HG03565 (cell line): Measurements from ENCODE around the gene SPRYD7.
A peak's percentile ranks its signal among the peaks of the same experiment; 100 is the strongest.
"Not testable (repeated sequence)": the region's sequence is repeated elsewhere in the genome, so short reads cannot be mapped to it uniquely, and the experiment has no call there.

Experiments
- ATAC-seq: cut with Tn5 transposase; IDR thresholded peaks from one replicate; pipeline ENCODE4 v1.9.1; 2021; ENCODE audit warnings: mild to moderate bottlenecking, moderate library complexity; ENCODE audit not compliant: unreplicated experiment

SPRYD7 gene, protein sequence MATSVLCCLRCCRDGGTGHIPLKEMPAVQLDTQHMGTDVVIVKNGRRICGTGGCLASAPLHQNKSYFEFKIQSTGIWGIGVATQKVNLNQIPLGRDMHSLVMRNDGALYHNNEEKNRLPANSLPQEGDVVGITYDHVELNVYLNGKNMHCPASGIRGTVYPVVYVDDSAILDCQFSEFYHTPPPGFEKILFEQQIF

DNA sequence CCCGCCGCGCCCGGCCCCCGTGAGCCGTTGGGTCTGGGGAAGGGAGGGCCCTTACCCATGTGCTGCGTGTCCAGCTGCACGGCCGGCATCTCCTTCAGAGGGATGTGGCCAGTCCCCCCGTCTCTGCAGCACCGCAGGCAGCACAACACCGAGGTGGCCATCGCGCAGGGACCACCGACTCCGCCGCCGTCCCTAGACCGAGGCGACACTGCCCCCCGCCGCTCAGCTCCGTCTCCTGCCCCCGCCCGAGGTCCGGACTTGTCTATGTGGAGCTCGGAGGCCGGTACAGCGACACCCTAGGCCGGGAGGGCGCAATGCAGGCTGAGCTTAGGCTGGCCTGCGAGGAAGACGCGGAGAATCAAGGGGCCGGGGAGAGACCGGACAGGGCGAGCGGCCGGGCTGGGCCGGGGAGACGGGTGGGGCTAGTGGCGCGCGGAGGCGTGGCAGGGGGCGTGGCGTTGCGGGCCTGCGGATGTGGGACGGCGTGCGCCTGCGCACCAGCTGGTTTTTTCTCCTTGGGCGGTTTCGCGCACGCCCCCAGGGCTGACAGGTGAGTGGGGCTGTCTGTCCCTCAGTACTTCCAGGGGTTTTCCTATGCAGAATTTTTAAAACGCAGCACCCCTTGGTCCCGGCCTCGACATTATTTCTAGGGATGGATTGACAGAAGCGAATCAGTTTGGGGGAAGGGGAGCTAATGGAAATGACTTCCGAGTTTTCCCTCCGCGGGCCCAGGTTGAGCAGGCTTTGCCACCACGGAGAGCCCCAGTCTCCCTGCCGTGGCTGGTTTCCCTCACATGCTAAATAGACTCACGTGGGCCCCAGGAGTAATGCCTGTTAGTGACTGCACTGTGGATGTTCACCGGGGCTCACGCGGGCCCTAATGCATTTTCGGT lies at the start of gene SPRYD7:
Gene SPRYD7, minus strand, starts transcription at position 266 of the 893 bp plus-strand sequence. Its CDS starts 105 bp downstream, at position 161.
- ATAC-seq, result peak; percentile 98

DNA sequence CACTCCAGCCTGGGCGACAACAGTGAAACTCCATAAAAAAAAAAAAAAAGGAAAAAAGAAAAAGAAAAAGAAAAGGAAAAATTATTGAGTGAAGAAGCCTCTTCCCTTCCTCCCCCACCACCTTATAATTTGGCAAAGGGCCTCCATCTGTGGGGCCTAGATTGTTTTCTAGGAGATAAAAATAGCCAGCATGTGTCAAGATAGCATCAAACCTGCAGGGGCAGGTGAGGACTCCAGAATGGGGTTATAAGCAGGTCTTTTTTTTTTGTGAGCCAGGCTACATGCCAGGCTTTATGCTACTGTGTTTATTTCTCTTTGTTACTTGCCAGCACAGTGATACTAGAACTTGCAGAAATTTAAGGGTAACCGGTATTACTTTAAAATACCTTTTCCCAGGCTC lies 49.0 kb upstream of the SPRYD7 start:
- no peak for ATAC-seq

DNA sequence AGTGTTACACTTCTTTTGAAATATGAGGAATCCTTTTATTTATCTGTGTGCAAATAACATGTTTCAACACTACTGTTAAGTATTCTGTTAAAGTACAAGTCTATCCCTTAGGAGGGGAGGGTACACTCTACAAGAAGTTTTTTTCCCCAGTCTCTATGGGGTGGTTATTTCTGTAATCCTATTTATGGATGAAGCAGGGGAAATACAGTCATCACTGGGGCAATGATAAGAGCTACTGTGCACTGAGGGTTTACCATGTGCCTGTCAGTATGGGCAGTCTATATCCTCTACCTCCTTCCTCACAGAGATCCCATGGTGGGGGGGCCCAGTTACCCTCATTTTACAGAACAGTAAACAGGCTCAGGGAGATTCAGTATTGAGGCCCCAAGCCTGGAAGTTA lies 44.1 kb upstream of the SPRYD7 start:
- ATAC-seq, result no peak

DNA sequence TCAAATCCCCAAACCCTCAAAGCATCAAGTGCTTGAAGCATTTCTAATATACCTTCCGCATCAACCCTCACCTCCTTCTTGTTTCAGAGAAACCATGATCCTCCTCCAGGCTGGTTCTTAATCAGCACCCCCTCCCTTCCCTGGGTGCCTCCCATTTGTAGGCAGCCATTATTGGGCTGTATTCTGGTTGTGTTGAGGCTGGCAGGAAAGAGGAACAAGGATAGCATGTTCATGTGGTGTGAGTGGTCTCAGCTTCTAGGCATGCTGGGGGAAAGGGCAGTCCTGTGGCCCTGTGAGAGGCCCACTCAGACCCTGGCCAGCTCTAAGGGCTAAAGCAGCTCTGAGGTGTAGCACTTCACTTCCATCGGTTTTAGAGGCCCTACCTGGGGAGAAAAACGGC lies 41.9 kb upstream of the SPRYD7 start:
- no peak for ATAC-seq

DNA sequence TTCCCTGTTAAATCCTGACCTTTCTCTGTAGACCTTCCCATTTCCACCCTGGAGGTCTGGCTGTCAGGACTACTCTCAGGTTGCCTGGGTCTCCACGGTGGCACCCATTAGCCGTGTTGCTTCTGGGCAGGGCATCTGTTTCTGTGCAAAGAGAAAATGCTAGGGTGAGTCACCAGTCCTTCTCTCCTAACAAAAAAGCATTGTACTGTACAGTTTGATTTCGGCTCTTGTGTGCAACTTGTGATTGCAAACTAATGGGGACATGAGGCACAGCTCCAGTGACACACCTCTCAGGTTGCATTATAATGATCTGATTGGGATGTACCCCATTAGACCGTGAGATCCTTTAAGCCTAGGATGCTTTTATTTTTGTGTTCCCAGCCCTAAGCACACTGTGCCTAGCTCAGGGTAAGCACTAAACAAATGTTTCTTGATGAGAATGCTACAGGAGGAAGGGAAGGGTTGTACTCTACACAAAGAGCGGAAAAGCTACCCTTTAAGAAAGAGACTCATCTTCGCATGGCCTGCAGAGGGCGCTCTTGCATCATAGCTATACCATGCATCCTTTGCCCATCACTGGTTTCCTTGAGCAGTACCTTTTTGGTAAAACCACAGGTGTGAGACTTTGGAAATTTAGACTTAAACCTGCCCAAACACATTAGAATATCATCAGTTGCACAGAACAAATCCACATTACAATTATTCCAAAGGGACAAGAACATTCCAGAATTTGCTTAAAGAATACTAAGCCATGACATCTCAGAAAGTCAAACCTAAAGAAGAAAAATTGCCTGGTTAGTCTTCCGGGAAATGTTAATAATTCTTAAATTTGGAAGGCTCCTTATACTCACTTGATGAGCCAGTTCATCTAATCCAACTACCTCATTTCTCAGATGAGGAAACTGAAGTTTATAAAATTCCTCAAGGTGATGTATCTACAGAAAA lies 40.4 kb upstream of the SPRYD7 start:
- peak; percentile 67 for ATAC-seq

DNA sequence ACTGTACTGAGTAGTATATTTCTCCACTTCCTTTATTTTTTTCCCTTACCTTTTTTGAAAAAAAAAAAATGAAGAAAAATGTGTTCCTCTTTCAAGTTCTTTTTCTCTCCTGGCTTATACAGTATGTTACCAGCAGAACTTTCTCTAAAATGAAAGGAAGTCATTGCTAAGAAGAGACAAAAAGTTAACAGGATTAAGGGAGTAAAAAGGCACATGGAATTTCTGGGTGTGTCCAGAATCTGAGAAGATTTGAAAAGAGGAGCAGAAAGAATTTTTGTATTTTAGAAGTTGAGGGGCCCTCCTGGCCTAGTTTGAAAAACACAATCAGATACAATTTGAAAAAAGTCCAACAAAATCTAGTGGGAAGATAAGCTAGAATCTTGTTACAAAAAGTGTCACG lies 39.7 kb upstream of the SPRYD7 start:
- ATAC-seq, result no peak

DNA sequence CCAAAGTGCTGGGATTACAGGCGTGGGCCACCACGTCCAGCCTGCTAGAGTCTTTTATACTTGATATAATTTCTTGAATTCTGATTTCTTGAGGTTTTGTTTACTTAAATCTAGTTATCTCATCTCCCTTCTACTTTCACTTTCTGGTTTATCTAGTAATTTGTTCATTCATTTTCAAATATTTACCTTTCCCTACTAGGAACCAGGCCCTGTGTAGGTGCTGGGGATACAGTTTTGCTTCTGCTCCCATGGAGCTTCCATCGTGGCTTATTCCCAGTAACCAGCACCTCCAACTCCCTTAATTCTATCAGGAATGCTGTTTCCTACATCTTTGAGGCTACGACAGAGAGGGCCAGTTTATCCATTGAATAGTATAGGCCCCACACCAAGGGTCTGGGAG lies 36.6 kb upstream of the SPRYD7 start:
- no peak for ATAC-seq

DNA sequence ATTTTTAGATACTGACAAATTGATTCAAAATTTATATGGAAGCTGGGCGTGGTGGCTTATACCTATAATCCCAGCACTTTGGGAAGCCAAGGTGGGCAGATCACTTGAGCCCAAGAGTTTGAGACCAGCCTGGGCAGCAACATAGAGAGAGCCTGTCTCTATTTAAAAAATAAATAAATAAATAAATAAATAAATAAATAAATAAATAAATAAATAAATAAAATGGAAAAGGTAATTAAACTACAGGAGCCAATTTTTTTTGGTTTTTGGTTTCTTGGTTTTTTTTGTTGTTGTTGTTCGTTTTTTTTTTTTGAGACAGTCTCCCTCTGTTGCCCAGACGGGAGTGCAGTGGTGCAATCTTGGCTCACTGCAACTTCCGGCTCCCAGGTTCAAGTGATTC lies 31.3 kb upstream of the SPRYD7 start:
- ATAC-seq, result no peak

DNA sequence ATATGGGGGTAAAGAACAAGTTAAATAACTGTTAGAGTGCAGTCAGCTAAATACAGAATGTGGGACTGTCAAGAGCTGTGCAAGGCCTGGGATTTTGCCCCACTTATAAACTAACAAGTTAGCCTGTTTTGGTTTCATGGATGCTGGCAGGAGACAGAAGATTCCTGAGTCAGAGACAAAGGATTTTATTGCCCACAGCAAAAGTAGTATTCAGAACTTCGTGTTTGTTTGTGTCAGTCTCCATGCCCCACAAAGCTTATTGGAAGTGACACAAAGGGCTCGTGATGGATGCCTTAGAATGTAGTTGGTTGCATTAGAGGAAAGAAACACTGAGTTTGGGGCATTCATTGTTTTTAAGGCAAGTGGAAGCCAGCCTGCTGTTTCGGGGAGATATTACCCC lies 22.2 kb upstream of the SPRYD7 start:
- ATAC-seq, result no peak

DNA sequence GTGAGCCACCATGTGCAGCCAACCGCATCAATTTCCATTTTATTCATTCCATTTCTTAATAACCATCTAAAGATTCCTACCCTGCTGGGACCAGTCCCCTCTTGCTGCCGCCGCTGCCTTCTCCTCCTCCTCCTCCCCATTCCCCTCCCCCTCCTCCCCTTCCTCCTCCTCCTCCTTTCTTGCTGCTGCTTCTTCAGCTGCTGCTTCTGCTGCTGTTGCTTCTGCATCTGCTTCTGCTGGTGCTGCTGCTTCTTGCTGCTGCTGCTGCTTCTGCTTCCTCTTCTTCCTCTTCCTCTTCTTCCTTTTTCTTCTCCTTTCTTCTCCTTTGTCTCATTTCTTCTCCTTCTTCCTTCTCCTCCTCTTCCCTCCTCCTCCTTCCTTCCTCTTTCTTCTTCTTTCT lies 20.0 kb upstream of the SPRYD7 start:
- no peak for ATAC-seq

DNA sequence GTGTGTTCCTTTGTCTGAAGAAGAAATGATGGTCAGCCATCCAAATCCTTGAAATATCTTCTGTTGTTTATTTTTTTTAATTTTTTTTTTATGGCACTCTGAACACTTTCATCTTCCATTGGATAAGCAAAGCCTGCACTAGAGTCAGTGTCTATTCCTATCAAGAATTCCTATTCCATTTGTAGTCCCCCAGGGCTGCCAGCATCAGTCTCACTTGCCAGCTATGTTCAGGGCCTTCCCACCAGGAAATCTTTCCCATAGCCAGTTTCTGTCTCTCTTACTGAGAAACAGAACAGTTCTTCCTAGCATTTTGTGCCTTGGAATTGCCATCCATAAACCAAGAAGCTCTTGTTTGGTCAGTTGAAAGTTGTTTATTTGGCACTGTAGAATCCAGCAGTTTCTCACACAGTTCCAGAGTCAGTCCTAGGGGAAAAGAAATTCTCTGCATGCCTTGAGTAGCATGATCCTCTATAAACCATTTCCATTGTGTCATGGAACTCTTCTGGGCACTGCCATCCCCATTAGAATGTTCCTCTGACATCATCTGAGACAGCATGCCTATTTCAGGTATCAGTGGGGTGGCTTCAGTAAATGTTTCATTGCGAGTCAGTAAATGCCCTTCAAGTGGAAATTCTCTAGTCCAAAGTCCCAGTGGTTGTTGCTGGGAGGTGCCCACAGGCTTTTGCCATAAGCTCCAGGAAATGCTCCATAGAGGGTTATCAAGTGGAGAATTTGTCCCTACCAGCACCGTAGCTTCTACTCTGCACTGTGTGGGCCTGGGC lies 18.7 kb upstream of the SPRYD7 start:
- no peak for ATAC-seq

DNA sequence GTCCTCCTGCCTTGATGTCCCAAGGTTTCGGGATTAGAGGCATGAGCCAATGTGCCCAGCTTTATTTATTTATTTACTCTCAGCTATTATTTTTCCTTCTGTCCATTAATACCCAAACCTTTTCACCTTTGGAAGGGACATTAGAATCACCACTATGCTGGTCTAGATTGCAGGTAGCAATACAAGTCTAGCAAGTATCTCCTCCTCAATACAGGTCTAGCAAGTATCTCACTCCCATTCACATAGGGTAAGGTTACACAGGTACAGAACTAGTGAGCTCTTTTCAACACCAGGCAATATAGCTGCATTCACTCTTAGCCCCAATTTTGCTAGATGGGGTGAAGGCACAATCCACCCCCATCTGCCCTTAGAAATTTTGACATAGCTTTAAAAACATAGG lies 17.4 kb upstream of the SPRYD7 start:
- ATAC-seq, result no peak

DNA sequence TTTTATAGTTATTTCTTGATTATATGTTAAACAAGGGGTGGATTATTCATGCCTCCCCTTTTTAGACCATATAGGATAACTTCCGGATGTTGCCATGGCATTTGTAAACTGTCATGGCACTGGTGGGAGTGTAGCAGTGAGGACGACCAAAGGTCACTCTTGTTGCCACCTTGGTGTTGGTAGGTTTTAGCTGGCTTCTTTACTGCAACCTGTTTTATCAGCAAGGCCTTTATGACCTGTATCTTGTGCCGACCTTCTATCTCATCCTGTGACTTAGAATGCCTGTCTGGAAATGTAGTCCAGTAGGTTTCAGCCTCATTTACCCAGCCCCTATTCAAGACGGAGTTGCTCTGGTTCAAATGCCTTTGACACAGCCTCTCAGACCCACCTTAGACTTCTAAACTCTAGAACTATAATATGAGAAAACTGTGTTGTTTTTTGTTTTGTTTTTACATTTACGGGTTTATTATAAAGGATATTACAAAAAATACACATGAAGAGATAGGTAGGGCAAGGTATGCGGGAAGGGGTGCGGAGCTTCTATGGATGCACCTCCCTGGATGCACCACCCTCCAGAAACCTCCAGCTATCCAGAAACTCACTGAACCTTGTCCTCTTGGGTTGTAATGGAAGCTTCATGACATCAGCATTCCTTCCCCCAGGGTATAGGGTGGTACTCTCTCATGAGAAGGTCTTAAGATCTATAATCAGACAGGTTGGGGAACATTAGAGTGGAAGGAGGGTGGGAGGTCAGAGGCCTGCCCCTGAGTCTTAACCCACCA lies 15.8 kb upstream of the SPRYD7 start:
- no peak for ATAC-seq

DNA sequence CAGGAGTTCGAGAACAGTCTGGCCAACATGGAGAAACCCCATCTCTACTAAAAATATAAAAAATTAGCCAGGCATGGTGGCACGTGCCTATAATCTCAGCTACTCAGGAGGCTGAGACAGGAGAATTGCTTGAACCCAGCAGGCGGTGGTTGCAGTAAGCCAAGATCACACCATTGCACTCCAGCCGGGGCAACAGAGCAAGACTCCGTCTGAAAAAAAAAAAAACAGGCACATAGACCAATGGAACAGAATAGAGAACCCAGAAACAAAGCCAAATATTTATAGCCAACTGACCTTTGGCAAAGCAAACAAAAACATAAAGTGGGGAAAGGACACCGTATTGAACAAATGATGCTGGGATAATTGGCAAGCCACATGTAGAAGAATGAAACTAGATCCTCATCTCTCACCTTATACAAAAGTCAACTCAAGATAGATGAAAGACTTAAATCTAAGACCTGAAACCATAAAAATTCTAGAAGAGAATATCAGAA lies 12.7 kb upstream of the SPRYD7 start:
- ATAC-seq, result not testable (repeated sequence)

DNA sequence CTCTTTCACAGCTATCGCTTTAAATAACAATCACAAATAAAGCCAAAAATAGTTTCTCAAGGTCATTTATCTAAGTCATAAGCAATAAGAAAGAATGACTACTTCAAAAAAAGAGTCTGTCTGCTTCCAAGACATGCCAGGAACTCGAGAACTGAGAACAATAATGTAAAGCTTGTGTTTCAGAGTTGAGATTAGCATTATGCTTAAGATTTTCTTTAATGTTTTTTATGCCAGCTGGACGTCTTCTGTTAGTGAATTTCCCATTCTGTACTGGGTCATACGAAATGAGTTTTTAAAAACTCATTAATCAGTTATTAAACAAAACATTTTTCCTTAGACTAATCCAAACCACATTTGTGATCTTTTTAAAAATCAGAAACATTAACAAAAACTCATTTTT lies 3.2 kb upstream of the SPRYD7 start:
- no peak for ATAC-seq

DNA sequence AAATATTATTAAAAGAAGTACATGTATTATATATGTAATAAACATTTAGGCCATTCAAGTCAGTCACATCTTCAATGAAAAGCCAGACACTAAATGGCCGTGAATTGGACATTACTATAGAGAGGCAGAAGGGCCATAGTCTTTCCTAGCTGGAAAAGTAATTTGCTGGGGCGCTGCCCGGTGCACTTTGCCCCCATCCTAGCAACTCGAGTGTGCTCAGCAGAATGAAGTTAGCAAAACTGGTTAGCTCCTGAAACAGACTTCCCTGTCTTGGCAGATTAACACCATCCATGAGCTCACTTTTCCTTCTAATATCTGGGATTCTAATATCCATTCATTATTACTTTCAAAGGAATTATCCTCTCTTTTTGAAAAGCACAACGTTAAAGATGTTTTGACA lies 2.8 kb upstream of the SPRYD7 start:
- no peak for ATAC-seq

DNA sequence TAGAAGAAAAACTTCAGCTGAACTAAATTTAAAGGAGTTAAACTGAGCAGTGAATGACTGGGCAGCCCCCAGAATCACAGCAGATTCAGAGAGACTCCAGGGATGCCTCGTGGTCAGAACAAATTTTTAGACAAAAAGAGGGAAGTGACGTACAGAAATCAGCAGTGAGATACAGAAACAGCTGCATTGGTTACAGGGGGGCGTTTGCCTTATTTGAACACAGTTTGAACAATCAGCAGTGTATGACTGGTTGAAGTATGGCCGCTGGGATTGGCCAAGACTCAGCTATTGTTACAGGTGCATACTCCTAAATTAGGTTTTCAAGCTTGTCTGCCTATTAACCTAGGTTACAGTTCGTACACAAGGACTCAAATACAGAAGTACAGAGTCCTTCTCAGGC lies 2.2 kb upstream of the SPRYD7 start:
- no peak for ATAC-seq

DNA sequence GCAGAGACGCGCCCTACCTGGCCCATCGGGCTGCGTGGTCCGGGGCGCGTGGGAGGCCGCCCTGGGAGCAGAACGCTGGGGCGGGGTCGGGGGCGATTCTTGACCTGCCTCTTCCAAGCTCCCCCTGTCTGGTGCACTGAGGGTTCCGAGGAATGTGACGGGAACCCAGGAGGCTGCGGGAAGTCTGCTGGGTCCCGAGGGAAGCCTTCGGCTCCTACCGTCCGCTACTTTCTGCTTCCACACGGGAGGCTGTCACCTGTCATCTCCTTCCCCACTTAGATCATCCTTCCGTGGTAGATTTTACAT lies 781 bp upstream of the SPRYD7 start:
- no peak for ATAC-seq

DNA sequence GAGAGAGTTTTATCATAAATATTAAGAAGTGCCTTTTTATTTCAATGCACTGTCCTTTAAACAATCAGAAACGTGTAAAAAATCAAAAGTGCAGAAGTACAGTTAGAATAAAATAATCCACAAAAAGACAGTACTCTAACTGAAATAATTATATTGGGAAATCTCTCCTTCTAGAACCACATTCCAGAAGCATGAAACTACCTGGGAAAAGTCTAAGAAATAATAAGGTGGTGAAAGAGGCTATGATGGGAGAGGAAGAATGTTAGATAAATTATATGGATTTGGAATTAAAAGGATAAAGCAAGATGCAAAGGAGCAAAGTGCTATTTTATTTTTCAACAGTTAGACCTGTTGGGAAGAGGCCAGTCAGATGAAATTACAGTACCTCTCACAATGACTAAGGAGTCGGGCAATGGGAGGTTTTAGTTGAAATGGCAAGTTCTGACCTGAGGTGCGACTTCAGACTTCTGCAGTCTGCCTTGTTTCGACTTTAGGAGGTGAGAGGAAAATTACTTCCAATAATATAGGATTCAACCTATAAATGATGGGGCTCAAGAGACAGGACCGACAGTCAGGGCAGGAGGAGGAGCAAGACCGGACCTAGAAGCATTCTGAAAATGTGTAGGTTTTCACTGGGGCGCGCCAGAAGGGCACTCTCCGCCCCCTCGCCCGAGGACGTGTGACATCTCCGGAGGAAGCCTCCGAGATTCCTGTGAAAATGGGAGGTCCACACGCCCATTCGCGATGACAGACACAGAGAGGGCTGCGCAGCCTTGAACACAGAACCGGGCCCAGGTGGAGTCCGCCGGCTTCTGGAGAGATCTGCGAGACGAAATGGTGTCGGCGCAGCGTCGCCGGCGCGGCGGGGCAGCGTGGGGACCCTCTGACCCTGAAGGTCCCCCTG lies 717 bp downstream of the SPRYD7 start:
- ATAC-seq, result peak; percentile 6
